Measurements from ENCODE around the gene PTPRCAP.

GRCh38 chr11:67391304-67392182 lies 45.9 kb downstream of the PTPRCAP start, which contains the start of gene RAD9A:
- TF ChIP-seq POLR2A (IDR thresholded peaks at IDR 0.05) (peak in 1 of 2 donors; percentile 73), CTCF (IDR thresholded peaks at IDR 0.05) (peak in 1 of 6 experiments; percentile 30)
